HG03520 (cell line): Measurements from ENCODE around the gene TAF13.
"Not testable (repeated sequence)": the region's sequence is repeated elsewhere in the genome, so short reads cannot be mapped to it uniquely, and the experiment has no call there.

ENCODE experiments used
- ATAC-seq: cut with Tn5 transposase; IDR thresholded peaks from one replicate; pipeline ENCODE4 v1.9.1; 2021; ENCODE audit warnings: mild to moderate bottlenecking, moderate library complexity; ENCODE audit not compliant: unreplicated experiment

The TAF13 gene

DNA sequence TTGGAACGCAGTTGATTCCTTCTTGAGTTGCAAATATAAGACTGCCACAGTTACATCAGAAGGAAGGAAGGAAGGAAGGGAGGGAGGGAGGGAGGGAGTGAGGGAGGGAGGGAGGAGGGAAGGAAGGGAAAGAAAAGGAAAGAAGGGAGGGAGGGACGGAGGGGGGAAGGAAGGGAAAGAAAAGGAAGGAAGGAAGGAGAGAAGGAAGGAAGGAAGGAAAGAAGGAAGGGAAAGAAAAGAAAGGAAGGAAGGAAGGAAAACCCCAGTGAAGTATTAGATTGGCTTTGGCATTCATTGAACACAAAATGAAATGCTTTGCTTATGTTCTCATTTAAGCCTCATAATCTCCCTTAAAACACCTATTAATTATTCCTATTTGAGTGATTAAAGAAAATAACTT lies 27.5 kb downstream of the TAF13 start:
- no peak for ATAC-seq

DNA sequence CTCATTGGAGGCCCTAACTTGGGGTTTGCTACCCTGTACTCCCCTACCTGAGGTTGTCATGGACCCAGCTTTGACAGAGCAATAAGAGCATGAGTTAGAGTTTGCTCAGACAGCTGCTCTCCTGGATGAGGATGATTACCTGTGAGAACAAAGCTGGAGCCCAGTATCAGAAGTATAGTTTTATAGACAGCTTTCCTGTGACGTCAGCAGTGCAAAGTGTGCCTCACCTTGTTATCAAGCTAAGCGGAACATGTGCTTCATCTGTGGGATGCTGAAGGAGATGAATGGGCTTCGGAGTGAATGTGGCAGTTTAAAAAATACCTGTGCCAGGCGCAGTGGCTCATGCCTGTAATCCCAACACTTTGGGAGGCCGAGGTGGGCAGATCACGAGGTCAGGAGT lies 28.5 kb downstream of the TAF13 start:
- ATAC-seq: no peak

DNA sequence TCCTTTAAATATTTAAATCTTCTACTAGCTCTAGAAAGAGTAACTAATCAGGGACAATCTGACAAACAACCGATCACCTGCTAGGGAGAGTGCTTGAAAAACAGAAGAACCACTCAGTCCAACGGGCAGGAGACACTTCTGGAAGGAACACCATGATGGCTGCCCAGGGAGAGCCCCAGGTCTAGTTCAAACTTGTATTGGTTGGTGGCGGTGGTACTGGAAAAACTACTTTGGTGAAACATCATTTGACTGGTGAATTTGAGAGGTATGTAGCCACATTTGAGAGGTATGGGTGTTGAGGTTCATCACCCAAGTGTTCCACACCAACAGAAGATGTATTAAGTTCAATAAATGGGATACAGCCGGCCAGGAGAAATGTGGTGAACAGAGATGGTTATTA lies 29.1 kb downstream of the TAF13 start:
- no peak for ATAC-seq

DNA sequence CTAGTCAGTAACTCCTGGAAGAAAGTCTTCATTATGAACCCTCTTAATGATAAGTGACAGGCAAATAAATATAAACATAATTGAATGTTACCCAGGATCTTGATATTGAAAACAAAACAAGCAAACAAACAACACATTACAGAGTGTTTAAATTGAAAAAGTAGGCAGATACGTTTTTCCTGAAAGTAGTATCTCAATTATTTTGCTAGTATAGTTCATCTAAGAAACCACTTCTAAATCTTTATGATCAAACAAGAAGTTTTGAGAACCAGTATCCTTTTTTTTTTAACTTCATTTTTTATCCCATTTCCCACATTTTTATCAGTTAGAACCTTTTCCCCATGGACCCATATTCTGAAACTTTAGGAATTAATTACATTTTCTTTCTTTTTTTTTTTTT lies 30.2 kb downstream of the TAF13 start:
- ATAC-seq: no peak

DNA sequence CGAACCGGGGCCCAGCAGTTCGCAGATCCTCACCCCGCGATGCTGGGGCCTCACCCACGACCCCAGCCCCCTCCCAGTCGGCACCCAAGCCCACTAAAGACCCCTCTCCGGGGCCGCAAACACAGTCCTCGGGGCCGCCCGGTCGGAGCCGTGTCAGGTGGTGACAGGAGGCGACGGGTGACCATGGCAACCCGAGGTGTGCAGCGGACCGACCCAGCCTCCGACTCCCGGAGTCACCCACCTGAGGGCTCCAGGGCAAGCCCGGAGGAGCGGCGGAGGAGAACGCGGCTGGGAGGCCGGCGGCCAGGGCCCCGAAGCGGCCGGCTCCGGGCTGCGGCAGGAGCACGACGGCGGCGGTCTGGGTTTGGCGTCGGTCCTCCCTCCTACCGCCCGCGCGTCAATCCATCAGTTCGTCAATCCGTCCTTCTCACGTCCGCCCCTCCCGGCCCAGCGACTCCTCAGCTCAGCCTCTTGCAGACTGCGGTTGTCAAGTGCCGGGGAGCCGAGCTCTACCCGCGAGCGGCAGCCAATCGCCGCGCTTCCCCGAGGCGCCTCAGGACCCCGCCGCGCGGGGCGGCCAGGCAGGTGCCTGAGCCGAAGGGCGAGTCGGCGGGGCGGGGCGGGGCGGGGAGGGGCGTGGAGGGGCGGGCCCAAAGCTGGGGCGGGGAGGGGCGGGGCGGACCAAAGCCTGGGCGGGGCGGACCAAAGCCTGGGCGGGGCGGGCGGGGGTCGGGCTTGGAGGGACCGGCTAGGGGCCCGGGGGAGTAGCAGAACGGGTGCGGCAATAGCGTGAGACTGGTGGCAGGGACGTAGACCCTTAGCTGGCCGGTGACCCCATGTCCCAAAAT lies 34.0 kb downstream of the TAF13 start, which contains the start of gene WDR47:
Gene WDR47, minus strand, starts transcription at position 482 of the 848 bp plus-strand sequence. CDS start 18,590 bp downstream, outside the sequence.
- ATAC-seq: peak; percentile 93

DNA sequence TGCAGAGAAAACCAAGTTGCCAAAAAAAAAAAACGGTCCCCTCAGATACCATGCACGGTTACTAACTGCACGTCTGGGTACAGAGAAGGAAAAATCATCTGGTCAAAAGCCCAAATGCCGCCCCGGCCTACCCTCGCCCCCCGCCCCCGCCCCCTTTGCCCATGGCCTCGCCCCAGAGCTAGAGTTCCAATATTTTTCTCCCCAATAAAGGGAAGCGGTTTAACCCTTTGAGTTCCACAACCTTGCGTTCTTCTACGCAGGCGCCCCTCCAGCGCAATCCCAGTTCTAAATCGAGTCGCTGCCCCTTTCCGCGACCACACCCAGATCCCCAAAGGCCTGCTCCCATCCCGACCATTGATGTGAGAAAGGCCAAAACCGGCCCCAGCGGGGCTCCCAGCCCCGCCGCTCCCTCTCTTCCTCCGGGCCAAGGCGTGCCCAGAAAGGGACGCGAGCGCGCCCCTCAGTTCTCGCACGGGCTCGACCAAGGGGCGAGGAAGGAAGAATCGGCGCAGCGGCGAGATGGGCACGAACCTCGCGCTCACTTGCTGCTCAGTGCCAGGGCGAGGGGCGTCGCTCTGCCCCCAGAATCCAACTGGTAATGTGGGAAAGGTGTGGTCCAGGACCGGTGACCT lies 34.7 kb downstream of the TAF13 start:
- peak; percentile 15 for ATAC-seq

DNA sequence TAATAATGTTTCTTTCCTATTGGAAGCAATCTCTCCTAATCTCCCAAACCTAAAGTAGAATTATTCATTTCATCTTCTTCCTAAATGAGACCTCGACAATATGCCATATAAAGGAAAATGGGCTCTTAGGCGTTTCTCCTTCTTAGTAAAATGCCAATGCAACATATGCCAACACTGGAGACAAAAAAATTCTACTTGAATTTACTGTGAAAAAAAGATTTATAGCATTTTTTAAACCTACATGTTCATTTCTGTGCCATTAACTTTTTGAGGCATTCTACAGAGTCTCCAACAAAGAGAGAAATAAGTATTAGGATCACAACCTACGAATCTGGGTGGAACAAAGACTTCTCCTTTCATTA lies 35.2 kb downstream of the TAF13 start:
- no peak for ATAC-seq

DNA sequence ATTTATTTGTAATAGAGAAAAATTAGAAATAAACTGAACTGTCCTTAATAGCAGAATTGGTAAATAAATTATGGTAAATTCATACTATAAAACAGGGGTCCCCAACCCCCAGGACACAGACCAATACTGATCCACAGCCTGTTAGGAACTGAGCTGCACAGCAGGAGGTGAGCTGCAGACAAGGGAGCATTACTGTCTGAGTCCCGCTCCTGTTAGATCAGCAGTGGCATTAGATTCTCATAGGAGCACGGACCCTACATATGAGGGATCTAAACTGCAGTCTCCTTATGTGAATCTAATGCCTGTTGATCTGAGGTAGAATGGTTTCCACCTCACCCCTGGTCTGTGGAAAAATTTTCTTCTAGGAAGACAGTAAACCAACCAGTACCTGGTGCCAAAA lies 41.4 kb downstream of the TAF13 start:
- ATAC-seq: no peak

DNA sequence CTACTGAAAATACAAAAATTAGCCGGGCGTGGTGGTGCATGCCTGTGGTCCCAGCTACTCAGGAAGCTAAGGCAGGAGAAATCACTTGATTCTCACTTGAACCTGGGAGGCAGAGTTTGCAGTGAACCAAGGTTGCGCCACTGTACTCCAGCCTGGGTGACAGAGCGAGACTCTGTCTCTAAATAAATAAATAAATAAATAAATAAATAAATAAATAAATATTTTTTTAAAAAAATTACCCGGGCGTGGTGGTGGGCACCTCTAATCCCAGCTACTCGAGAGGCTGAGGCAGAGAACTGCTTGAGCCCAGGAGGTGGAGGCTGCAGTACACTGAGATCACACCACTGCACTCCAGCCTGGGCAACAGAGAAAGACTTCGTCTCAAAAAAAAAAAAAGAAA lies 46.3 kb downstream of the TAF13 start:
- not testable (repeated sequence) for ATAC-seq

DNA sequence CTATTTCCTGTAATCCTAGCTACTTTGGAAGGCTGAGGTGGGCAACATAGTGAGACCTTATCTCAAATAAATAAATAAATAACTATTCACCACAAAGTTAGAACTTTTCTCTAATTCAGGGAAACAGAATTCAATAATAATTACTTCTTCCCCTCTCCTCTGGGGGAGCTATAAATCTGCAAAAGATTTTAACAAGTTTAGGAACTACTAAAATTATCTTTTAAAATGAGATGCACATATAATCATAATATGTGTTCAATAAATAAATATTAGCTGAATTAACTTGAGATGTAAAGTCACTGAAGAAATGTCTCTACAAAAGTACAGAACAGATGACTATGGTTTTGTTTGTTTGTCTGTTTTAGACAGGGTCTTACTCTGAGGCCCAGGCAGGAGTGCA lies 48.0 kb downstream of the TAF13 start:
- no peak for ATAC-seq

DNA sequence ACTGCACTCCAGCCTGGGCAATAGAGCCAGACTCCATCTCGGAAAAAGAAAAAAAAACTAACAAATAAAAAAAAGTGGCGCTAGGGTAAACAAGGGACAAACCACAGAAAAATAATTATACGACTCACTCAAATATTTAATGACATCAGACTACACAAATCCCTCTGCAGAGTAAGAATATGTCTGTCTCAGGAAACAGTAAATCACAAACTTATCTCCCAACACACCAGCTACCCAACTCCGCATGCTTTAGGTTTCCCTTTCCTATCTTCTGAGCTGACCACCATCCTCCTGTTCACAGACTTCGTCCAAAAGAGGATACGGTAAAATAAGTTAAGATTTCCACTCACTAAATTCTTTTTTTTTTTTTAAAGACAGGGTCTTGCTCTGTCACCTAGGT lies 50.1 kb downstream of the TAF13 start:
- ATAC-seq: no peak

DNA sequence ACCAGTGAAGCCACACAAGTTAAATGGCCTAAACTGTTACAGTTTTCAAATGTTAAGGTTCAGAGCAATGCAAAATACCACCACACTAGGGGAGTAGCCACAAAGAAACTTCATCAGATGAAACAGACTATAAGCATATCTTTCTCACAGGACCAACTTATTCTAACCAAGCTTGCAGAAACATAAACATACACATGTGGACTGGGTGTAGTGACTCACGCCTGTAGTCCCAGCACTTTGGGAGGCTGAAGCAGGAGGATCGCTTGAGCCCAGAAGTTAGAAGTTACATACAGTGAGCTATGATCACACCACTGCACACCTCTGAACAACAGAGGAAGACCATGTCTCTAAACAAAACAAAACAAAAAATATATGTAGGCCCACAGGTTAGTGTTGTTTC lies 51.2 kb downstream of the TAF13 start:
- ATAC-seq: no peak

DNA sequence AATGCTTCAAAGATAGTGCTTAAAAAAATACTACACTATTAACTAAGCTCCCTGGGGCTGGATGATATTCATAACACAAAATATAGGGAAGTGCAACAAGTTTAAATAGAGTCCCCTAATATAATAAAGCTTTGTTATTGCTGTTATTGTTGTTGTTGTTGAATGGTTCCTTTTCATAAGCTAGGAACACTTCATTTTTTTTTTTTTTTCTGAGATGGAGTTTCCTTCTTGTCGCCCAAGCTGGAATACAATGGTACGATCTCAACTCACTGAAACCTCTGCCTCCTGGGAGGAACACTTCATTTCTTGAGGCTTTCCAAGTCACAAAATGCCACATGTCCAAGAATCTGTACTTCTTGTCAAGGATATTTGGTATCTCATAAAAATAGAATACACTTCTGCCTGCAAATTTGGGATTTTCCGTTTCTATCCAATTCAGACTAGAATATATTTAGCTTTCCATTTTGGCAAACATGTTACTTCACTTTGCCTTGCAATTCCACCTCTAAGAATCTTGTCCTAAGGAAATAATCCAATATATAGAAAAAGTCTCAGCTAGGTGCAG lies 55.0 kb downstream of the TAF13 start:
- no peak for ATAC-seq

DNA sequence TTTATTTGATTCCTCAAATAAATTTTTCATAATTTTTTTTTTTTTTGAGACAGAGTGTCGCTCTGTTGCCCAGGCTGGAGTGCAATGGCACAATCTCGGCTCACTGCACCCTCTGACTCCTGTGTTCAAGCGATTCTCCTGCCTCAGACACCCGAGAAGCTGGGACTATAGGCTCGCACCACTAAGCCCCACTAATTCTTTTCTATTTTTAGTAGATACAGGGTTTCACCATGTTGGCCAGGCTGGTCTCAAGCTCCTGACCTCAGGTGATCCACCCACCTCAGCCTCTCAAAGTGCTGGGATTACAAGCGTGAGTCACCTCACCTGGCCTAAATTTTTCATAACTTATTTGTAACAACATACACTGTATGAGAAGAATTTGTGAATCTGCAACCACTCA lies 58.1 kb downstream of the TAF13 start:
- not testable (repeated sequence) for ATAC-seq

DNA sequence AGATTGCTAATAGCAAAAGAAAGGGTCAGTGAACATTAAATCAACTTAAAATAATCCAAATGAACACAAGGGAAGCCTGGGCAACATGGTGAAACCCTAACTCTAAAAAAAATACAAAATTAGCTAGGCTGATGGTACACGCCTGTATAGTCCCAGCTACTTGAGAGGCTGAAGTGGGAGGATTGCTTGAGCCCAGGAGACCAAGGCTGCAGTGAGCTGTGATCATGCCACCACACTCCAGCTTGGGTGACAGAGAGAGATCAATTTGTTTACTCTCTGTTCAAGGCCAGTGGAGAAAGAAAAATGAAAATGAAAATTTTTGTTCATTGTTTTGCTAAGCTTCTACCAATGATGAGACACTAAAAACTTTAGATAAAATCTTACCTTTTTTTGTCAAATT lies 58.7 kb downstream of the TAF13 start:
- no peak for ATAC-seq
